Hepatocyte (in vitro differentiated cells): Measurements from ENCODE around the gene APOL1.

Experiments
- EZH2 ChIP-seq: fragments of 200-600 bp; sonication (generic); IDR thresholded peaks from 2 replicates; pipeline ENCODE4 v1.6.1; 2016; ENCODE audit warnings: antibody characterized with exemption, mild to moderate bottlenecking, borderline replicate concordance
- TF ChIP-seq, protein P1 (sequence below): fragments of 200-600 bp; sonication (generic); IDR thresholded peaks from 2 replicates; pipeline ENCODE4 v1.5.1; 2016; ENCODE audit warnings: antibody characterized with exemption, mild to moderate bottlenecking; ENCODE audit not compliant: poor library complexity

DNA sequence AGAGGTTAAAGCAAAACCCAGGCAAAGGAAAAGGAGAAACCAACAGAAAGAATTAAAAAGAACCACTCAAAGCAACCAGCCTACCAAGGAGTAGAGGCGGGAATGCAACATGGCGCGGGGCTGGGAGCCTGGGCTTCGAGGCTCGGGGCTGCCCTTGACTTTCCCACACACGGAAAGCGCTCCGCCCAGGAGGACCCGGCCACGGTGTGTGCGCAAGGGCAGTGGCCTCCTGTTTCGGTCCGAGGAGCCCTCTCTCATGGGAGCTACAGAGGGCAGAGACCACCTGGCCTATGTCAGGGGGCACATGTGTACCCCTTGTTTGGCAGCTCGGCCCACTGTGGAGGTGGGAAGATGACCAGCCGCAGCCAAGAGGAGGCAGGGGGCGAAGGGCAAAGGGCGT, 55.9 kb downstream of the APOL1 start:
- TF ChIP-seq, protein P1, sequence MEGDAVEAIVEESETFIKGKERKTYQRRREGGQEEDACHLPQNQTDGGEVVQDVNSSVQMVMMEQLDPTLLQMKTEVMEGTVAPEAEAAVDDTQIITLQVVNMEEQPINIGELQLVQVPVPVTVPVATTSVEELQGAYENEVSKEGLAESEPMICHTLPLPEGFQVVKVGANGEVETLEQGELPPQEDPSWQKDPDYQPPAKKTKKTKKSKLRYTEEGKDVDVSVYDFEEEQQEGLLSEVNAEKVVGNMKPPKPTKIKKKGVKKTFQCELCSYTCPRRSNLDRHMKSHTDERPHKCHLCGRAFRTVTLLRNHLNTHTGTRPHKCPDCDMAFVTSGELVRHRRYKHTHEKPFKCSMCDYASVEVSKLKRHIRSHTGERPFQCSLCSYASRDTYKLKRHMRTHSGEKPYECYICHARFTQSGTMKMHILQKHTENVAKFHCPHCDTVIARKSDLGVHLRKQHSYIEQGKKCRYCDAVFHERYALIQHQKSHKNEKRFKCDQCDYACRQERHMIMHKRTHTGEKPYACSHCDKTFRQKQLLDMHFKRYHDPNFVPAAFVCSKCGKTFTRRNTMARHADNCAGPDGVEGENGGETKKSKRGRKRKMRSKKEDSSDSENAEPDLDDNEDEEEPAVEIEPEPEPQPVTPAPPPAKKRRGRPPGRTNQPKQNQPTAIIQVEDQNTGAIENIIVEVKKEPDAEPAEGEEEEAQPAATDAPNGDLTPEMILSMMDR = no peak
- TF ChIP-seq EZH2 = no peak
